Stimulated activated CD4-positive, alpha-beta T cell treated with anti-CD3 and anti-CD28 coated beads, Interleukin-4, amount 100 ng/mL, for 48 hours (primary cell): Measurements from ENCODE around the gene GIGYF1.

Experiments used
- DNase-seq, 2 donors: peaks; one replicate each; pipeline ENCODE4 v3.0.0-alpha.2; 2020; ENCODE audit warnings: low read depth in 2 of 2

Gene GIGYF1

DNA sequence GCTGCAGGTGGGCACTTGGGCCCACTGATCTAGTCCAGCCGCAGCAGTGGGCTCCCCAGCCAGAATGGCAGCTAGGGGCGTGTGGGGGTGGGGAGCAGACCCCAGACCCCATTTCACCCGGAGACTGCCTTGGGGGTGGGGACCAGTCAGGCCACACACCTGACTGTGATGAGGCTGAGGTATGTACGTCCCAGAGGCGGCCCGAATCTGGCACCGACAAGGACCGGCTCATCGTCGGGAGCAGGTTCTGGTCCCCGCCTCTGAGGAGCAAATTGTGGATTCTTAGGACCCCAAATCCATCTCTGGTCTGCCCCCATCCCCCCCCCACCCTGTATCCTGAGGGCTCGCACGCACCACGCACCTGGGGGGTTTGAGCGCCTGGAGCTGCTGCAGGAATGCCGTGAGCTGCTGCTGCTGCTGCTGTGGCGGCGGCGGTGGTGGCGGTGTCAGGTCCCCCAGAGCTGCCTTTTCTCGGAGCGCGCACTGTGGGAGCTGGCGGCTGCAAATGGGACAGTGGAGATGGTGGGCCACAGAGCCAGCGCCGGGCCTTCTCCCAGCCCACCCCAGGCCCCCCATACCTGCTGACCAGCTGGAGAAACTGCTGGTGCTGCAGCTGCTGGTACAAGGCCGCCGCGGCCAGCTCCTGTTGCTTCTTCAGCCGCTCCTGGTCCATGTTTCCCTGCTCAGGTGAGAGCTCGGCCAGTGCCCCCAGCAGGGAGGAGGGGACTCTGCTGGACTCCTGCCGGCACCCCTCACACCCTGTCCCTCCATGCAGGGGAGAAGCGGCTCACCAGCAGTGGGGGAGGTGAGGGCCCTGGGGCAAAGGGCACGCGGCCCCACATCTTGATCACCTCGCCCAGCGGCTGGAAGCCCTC lies 10.2 kb downstream of the GIGYF1 start:
- no peak for DNase-seq

GRCh38 chr7:100682991-100683658 lies 10.9 kb downstream of the GIGYF1 start:
- no peak for DNase-seq

GRCh38 chr7:100682228-100682741 lies 11.8 kb downstream of the GIGYF1 start:
- no peak for DNase-seq

DNA sequence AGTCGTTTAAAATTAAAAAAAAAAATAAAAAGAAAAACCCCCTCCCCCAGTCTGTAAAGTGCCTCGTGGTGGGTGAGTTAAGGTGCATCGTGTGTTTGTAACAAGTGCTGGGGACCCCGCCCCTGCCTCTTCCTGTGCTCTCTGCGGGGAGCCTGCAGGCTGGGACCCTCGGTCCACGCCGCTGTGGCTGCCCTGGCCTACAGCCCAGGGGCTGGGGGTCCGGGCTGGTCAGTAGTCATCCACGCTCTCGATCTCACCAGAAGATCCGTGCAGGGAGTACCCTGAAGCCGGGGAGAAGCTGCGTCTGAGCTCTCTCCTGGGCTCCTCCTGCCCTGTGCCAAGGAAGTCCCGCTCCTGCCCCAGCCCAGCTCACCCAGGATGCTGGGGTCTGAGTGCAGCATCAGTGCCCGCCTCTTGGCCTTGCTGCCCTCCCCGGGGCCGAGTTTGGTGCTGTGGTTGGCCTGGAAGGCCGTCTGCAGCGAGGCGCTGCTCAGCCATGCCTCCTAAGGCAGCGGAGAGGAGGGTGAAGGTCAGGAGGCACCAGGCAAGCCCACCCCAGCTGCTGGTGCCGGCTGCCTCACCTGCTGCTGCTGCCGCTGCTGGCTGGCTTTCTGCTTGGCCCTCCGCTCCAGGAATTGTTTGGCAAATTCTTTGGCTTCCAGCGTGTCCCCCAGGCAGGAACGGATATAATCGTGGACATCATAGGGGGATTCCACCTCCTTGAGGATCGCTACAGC lies 12.4 kb downstream of the GIGYF1 start:
- DNase-seq: no peak

DNA sequence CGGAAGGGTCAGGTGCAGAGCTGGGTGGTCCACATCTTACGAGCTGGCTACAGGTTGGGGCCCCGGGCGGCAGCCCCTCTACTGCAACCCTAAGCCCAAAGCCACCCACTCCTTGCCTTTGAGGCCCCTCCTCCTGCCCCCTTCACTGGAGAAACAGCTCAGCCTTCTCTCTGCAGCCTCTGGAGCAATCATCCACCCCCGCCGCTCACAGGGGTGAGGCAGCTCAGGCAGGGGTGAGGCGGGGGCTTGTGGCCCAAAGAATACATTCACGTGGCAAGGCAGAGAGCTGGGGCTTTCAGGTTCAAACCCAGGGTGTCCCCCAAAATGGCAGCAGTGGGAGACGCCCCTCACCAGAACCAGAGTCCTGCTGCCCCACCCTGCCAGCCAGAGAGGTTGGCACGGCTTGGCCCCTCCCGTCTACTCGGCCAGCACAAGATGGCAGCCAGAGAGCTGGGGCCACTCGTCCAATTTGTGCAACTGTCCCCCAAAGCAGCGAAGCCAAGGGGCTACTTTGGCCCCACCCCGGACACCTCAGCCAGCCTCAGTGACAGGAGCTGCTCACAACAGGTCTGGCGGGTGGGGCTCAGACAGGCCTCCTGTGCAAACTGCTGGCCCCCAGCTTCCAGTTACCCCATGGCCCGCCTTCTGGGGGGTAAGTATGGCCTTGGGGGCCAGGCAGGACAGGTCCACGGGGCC lies 13.3 kb downstream of the GIGYF1 start:
- no peak for DNase-seq

DNA sequence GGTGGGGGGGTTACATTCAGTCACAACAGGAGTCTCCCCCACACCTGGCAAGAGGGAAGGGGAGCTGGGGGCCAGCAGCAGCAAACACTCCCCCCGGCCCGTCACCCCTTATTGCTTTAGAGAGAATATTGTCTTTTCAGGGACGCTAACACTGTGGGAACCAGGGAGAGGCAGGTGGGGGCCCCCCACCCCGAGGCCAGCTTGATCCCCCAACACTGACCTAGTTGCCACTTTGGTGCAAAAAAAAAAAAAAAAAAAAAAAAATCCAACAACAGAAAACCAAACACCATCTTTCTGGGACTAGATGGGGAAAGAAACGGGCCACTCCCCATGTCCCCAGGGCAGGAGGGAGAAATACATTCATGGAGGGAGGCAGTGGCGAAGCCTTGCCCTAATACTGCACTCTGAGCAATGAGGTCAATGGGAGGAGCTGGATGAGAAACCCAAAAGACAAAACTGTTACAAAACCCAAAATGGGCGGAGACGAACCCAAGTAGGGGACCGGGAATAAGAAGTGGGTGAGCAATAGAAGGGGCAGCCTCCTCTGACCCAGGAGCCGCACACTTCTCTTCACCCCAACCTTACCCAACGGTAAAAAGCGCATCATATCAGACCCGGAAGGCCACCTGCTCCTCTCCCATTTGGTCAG lies 14.0 kb downstream of the GIGYF1 start:
- DNase-seq: no peak

DNA sequence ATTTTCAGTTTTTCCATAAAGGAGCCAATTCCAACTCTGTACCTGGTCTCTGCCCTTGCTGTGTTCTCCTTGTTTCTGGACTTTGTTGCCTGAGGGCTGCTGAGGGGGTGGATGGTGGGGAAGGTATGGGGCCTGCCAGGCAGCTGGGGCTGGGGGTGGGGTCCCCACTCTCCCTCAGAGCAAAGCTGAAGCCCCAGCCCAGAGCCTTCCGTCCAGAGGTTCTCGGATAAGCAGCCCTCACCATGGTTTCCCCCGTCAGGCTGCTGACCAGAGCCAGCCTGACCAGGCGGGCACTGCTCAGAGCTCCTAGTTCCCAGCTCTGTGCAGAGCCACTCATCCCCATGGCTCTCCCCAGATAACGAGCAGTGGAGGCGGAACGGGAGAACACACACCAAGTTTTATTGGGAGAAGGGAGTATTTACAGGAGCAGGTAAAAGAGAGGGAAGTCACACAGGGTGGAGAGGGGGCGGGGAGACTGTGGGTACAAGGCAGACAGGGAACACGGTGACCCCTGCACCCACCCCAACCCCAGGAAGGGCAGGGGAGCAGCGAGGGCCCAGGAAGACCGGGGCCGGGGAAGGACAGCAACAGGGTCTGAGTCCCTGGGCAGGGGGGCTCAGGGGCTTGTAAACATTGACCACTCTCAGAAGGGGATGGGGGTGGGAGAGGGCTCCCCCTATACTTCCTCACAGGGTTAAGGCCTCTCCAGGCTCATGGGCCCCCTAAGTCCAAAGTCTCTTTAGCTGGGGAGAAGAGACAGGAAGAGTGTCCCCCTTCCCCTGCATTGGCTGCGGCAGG lies 14.7 kb downstream of the GIGYF1 start:
- no peak for DNase-seq

DNA sequence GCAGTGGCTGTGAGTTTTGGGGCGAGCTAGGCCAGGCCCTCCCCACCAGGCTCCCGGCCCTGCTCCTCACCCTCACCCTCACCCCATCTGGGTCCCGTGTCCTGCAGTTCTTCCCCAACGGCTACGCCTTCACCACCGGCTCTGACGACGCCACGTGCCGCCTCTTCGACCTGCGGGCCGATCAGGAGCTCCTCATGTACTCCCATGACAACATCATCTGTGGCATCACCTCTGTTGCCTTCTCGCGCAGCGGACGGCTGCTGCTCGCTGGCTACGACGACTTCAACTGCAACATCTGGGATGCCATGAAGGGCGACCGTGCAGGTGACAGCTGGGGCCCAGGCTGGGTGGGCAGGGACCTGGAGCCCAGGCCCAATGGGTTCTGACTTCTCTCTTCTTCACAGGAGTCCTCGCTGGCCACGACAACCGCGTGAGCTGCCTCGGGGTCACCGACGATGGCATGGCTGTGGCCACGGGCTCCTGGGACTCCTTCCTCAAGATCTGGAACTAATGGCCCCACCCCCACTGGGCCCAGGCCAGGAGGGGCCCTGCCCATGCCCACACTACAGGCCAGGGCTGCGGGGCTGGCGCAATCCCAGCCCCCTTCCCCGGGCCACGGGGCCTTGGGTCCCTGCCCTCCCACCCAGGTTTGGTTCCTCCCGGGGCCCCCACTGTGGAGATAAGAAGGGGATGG lies 15.6 kb downstream of the GIGYF1 start:
- no peak for DNase-seq

DNA sequence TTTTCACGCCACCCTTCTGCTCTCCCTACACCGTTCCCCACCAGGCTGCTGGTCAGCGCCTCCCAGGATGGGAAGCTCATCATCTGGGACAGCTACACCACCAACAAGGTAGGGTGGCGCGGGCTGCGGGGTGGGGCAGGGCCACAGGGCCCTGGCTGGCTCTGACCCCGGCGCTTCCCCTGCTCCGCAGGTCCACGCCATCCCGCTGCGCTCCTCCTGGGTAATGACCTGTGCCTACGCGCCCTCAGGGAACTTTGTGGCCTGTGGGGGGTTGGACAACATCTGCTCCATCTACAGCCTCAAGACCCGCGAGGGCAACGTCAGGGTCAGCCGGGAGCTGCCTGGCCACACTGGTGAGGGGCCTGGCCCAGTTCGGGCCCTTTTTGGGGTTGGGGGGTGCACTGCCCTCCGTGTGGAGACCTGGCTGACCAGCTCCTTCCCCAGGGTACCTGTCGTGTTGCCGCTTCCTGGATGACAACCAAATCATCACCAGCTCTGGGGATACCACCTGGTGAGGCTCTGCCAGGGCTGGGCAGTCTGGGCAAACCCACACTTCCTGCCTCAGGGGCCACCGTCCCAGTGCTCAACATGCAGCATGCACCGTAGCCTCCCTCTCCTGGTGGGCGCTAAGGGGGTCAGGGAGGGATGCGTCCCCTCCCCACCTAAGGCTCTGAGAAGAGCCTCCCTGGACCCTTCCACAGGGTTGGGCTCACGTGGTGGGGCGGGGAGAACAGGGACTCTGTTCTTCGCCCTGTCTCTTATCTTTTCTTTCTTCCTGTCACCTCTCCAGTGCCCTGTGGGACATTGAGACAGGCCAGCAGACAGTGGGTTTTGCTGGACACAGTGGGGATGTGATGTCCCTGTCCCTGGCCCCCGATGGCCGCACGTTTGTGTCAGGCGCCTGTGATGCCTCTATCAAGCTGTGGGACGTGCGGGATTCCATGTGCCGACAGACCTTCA lies 16.5 kb downstream of the GIGYF1 start:
- no peak for DNase-seq

DNA sequence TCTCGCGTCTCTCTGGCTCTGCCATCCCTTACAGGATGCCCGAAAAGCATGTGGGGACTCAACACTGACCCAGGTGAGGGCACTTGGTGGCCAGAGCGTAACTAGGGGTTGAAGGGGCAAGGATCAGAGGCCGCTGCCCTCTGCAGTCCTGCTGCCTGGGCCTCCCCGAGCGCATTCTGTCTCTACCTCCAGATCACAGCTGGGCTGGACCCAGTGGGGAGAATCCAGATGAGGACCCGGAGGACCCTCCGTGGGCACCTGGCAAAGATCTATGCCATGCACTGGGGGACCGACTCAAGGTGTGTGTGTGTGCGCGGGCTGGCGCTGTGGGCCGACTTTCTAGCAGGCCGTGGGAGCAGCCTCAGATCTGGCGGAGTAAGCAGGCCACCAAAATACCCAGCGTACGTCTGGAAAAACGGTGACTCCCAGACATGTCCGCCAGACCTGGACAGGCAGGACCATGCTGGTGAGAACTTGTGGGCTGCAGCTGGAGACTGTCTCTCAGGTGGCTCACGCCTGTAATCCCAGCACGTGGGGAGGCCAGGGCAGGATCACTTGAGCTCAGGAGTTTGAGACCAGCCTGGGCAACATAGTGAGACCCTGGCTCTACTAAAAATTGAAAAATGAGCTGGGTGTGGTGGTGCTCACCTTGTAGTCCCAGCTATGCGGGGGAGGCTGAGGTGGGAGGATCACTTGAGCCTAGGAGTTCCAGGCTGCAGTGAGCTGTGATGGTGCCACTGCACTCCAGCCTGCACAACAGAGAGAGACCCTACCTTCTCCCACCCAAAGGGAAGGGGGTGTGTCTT lies 17.3 kb downstream of the GIGYF1 start:
- DNase-seq: no peak

DNA sequence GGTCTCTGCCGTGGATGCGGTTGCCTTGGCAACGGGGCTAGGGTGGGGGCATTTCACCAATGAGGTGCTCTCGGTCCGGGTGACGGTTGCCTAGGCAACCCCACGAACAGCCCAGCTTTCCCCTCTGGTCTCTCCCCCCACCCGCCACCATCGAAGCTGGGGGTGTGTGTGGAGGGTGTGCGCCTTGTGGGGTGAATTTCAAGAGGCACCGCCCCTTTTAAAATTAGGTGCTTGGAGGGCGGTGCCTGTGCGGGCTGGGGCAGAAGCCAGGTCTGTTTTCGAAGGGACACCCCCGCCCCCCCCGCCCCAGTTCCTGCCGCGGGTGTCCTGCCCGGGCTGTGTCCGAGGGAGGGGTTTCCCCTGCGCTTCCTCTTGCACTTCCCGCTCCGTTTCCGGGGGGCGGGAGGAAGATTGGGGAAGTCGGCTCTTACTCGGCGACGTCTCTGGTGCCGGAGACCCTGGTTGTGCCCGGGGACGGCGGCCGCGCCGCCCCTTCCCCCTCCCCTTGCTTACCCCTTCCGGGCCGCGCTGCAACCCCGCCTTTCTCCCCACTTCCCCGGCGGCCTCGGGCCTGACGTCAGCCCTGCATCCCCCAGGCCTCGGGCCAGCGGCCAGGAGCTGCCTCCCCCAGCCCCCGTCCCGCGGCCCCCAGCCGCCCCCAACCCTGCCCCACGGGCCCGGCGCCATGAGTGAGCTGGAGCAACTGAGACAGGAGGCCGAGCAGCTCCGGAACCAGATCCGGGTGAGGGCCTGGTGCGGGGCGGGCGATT lies 18.3 kb downstream of the GIGYF1 start:
- DNase-seq: peak; percentile 54 to 70

GRCh38 chr7:100675105-100675451 lies 19.0 kb downstream of the GIGYF1 start:
- DNase-seq: no peak

- DNase-seq: no peak
Observed at GRCh38 chr7:100674411-100675104, 19.5 kb downstream of the GIGYF1 start.

DNA sequence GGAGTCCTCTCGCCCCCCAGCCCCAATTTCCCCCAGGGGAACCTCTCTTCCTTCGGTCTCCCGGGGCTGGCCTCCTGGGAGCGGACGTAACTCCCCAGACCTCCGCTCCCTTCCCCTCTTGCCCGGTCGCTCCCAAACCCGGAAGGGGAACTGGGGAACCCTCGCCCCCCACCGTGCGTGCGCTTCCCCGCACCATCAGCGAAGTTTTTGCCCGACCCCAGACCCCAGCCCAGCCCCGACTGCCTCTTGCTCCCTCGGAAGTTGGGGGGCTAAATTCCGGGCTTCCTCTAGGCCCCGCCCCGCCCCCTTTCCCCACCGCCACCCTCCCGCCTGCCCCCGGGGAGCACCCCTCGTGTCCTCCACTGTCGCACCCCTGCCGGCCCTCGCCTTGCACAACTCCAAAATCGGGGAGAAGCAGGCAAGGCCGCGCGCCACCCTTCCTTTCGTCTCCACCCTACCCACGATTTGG lies 20.1 kb downstream of the GIGYF1 start:
- no peak for DNase-seq

GRCh38 chr7:100673302-100673941 lies 20.6 kb downstream of the GIGYF1 start, which contains the start of gene GNB2:
TSS of gene GNB2 (plus strand) at chr7:100673740. CDS start at chr7:100676266, 2,526 bp downstream.
- peak; percentile 99 for DNase-seq
